GM18499 (cell line): ENCODE measurements around the gene TBC1D19.
"Not testable (repeated sequence)": the region's sequence is repeated elsewhere in the genome, so short reads cannot be mapped to it uniquely, and the experiment has no call there.

ENCODE experiments used
- ATAC-seq: cut with Tn5 transposase; IDR thresholded peaks from one replicate; pipeline ENCODE4 v1.9.1; 2021; ENCODE audit warnings: moderate number of reproducible peaks; ENCODE audit not compliant: insufficient read depth, unreplicated experiment

Gene TBC1D19

GRCh38 chr4:26670903-26671537 lies 87.1 kb downstream of the TBC1D19 start:
- ATAC-seq = no peak

GRCh38 chr4:26679040-26679695 lies 95.3 kb downstream of the TBC1D19 start:
- ATAC-seq = not testable (repeated sequence)

- ATAC-seq = no peak
Observed at GRCh38 chr4:26682436-26682835, 98.6 kb downstream of the TBC1D19 start.

GRCh38 chr4:26685250-26685649 lies 101.4 kb downstream of the TBC1D19 start:
- no peak for ATAC-seq

GRCh38 chr4:26687728-26688127 lies 103.8 kb downstream of the TBC1D19 start:
- no peak for ATAC-seq

GRCh38 chr4:26690506-26690905 lies 106.6 kb downstream of the TBC1D19 start:
- no peak for ATAC-seq

- ATAC-seq = no peak
Observed at GRCh38 chr4:26692014-26692726, 108.3 kb downstream of the TBC1D19 start.

- not testable (repeated sequence) for ATAC-seq
Observed at GRCh38 chr4:26694131-26694530, 110.2 kb downstream of the TBC1D19 start.

GRCh38 chr4:26700110-26700509 lies 116.2 kb downstream of the TBC1D19 start:
- ATAC-seq = no peak

- ATAC-seq = no peak
Observed at GRCh38 chr4:26701095-26701494, 117.2 kb downstream of the TBC1D19 start.

- ATAC-seq = no peak
Observed at GRCh38 chr4:26701786-26702227, 117.9 kb downstream of the TBC1D19 start.

GRCh38 chr4:26707342-26707741 lies 123.5 kb downstream of the TBC1D19 start:
- no peak for ATAC-seq

- no peak for ATAC-seq
Observed at GRCh38 chr4:26709246-26709645, 125.4 kb downstream of the TBC1D19 start.

- no peak for ATAC-seq
Observed at GRCh38 chr4:26713563-26714151, 129.8 kb downstream of the TBC1D19 start.

GRCh38 chr4:26715636-26716242 lies 131.9 kb downstream of the TBC1D19 start:
- no peak for ATAC-seq

- ATAC-seq = no peak
Observed at GRCh38 chr4:26717332-26717731, 133.4 kb downstream of the TBC1D19 start.

GRCh38 chr4:26719954-26720552 lies 136.2 kb downstream of the TBC1D19 start:
- no peak for ATAC-seq

- no peak for ATAC-seq
Observed at GRCh38 chr4:26721685-26722084, 137.8 kb downstream of the TBC1D19 start.

GRCh38 chr4:26723216-26723615 lies 139.3 kb downstream of the TBC1D19 start:
- peak; percentile 86 for ATAC-seq

GRCh38 chr4:26724534-26724933 lies 140.7 kb downstream of the TBC1D19 start:
- no peak for ATAC-seq
